ENCODE results near the gene TCF7L2.

TCF7L2 gene

DNA sequence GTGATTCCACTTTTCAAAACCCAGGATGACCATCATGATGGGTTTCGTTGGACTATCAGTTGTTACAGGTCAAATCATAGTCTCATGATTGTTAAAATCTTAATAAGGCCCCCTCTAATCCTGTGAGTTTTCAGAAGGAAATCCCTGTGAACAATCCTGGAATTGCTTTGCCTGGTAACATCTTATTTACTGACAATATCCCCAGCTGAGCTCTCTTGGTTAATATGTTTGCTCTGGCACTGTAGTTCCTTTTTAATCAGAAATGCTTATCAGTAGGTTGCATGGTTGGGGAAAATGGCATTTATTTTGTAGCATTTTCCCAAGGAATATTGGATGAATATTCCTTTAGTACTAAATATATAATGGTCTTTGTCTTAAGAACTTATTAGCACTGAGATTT lies 163.9 kb downstream of the TCF7L2 start:
- in situ Hi-C loops (cut with HindIII; ENCODE audit: low sequenced_read_pairs) = loop anchor here (10.0 kb wide), 1 partner anchor 639 kb away; no protein-coding TSS in a partner anchor

DNA sequence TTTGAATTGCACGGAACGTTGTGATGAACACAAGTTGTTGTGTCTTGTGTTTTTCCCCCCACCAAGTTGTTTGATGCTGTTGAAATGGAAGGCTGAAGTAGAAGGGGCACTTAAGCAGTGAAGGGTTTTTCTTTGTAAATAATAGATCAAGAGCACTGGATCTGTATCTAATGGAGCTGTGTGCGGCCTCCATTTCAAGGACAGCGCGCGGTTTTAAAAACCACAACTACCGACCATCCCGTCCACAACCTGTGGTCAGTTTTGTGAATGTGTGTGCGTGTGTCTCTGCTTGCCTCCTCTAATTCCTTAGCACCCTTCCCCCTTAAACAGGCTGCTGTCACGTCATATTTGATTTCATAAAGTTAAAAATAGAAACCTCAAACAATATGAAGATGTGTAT lies 165.5 kb downstream of the TCF7L2 start:
- in situ Hi-C loops (cut with HindIII; ENCODE audit: low sequenced_read_pairs) = loop anchor here (10.0 kb wide), 1 partner anchor 641 kb away; no protein-coding TSS in a partner anchor

DNA sequence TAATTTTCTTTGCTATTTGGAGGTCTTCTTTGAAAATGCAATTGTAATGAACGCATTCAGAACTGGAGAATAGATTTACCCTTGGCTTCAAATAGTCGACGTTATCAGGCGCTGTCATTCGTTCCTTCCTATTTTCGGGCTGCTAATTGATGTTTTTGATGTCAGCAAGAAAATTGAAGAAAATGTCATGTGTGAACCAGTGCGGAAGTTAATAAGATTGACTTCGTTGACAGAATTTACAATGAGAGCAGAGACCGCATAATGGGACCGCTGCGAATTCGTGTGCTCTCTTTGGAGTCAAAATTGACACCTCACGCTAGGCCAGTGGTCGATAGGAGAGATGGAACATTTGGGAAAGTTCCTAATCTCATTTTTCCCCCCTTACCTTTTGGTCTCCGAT lies 168.8 kb downstream of the TCF7L2 start:
- in situ Hi-C loops (cut with HindIII; ENCODE audit: low sequenced_read_pairs) = loop anchor here (10.0 kb wide), 1 partner anchor 644 kb away; no protein-coding TSS in a partner anchor

DNA sequence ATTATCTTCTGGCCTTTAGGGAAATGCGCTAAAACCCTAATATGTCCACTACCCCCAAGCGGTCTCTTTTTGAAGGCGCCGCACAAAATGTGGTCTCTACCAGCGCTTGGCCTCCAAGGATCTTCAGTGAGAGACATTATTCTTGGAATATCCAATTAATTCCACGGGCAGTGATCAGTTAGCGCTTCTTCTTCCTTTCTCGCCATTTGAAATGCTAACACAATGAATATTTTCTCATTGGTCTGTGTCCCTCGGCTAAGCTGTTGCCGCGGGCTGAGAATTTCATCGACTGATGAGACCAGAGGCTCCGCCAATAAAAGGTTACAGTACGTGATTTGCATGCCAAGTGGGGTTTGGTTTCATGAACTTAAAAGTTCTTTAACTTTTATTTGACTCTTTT lies 169.8 kb downstream of the TCF7L2 start:
- in situ Hi-C loops (cut with HindIII; ENCODE audit: low sequenced_read_pairs) = loop anchor here (10.0 kb wide), 1 partner anchor 645 kb away; no protein-coding TSS in a partner anchor

DNA sequence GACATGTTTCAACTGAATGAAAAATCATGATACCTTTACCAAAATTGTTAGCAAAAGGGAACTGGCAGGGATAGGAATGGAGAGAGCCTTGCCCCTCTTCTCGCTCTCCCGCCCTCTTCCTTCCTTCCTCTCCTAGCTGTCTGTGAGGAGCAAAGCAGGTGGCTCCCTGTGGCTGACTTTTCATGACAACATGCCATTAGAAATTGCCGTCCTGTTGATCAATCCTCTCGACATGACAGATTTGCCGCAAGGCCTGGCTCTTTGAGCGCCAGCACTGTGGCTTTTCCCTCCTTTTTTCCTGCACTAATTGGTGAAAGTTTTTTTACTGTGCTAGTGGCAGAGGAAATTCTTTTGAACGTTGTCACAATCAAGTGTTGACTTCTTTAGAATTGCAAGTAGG lies 171.1 kb downstream of the TCF7L2 start:
- in situ Hi-C loops (cut with HindIII; ENCODE audit: low sequenced_read_pairs) = no loop called here

DNA sequence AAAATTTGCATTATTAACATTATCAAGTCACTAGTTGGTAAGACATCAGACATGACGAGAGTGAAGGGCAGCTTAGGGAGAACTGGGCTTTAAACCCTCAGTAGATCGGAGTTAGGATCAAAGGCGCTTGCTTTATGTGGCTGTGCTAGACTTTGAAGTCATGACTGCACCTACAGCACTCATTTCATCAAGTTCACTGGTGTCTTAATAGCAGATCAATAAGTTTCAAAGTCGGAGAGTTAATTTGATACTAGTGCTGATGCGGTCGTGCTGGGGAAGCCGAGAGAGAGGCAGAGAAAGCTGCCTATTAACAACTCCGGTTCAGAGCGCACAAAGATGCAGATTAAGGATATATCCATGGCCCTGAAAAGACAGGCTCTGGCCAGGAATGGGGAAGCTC lies 172.9 kb downstream of the TCF7L2 start:
- in situ Hi-C loops (cut with HindIII; ENCODE audit: low sequenced_read_pairs) = no loop called here

DNA sequence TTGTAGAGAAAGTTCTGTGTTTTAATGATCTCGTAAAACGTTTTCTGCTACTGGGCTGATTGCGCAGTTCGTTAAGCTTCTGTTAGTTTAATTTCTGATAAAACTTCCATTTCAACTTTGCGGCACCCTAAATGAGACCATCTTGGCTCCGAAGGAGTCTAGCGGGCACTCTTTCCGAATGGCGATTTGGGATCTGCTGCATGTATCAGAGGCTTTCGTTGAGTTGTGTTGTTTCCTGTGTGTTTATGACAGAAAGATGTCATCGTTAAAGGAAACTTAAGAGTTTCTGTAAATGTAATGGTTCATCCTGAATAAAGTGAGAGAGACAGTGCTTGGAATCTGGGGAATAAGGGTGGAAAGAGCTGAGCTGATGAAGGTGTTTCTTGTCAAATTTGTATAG lies 174.7 kb downstream of the TCF7L2 start:
- in situ Hi-C loops (cut with HindIII; ENCODE audit: low sequenced_read_pairs) = loop anchor here (5.0 kb wide), 1 partner anchor 67 kb away; no protein-coding TSS in a partner anchor

DNA sequence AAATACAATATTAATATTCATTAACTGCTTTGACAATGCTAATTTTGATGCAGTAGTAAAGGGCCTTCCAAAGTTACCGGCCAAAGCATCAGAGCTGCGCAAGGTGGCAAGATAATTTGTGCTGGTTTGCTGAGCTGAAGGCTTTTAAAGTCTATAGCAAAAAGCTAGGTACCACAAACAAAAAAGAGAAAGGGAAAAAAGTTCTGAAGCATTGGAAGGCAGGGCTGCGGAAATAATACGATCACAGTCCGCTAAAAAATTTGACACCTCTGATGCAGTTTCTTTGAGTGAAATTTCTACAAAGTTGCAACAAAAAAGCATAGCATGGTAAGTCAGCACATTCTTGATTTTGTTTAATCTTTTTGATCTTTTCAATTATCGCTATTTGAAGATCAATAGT lies 175.6 kb downstream of the TCF7L2 start:
- in situ Hi-C loops (cut with HindIII; ENCODE audit: low sequenced_read_pairs) = loop anchor here (5.0 kb wide), 1 partner anchor 68 kb away; no protein-coding TSS in a partner anchor

DNA sequence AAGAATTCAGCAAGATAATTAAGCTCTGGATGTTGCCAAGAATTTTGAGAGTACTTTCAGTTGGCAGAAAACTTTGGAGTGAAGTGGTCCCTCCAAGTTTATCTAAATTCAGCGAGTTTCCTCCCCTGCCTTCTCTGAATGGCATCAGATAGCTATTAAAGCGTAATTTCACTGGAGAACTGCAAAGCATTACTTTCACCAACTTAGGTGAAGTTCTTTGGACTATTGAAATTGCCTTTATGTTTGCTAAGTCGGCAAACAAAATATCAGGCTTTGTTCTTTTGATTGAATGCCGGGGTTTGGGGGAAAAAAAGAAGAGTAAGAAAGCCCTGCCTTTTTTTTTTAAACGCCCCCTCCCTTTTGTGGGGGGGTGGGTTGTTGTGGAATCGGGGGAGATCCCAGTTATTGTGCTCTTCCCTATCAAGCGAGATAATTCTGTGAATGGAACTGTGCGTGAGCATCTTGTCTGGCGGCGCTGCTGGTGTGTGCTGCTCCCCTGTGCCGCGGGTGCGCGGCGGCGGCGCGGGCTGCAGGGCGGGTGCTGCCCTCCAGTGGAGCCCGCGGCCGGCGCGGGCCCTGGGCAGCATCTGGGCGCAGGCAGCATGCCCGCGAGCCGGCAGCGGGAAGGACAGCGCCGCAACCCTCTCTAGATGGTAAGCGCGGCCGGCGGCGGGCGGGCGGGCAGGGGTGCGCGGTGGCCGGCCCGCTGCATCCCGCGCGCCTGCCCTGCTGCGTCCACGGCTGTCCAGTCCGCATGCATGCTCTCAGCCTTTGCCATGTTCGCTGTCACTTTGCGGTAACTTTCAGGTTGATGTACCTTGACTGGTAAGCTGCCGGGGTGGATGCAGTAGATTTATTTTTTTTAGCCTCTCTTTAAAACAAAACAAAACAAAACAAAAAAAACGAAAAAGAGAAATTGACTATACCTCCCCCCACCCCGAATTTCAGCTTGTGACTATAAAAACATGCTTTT lies 176.5 kb downstream of the TCF7L2 start:
- in situ Hi-C loops (cut with HindIII; ENCODE audit: low sequenced_read_pairs) = loop anchor here (5.0 kb wide), 1 partner anchor 69 kb away; no protein-coding TSS in a partner anchor

DNA sequence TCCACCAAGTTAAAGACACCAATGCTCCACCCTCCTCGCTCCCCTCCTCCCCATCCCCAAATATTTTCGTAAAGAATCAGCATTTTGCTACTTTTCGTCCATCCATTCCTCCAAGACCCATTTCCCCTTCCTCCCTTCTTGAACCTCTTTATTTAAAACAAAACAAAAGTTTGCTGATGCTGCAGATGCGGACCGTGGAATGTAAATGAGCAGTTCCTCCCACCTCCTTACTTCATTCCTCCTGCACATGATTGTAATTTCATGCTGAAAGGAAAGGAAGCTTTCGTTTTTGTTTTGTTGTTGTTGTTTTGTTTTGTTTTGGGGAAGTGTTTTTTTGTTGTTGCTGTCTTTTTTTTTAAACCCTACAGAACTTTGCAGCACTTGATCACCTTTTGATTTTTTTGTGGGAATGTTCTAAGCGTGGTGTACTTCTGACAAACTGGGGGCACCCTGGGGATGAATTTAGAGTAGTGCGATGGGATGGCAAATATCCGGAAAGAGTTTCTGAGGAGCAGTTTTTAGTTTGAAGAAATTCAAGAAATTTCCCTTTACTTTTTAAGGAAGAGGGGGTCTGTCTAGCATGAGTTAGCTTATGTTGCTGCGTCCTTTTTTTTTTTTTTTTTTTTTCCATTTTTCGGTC lies 177.3 kb downstream of the TCF7L2 start:
- in situ Hi-C loops (cut with HindIII; ENCODE audit: low sequenced_read_pairs) = loop anchor here (5.0 kb wide), 1 partner anchor 70 kb away; no protein-coding TSS in a partner anchor

DNA sequence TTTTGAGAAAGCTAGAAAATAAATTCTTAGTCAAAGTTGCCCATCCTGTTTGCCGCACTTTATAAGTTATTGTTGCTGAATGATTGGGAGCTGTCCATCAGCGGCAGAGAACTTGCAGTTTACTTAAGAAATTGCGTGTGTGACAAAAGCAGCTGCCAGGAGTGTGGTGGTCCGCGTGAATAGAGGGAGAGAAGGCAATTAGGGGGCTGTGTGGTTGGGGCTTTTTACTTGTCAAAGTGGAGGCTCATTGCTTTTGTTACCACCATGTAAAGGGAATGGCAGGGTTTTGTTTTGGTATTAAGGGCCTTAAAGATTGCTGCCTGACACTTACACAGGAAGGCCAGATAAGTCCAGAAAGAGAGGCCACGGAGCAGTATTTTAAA lies 177.8 kb downstream of the TCF7L2 start:
- in situ Hi-C loops (cut with HindIII; ENCODE audit: low sequenced_read_pairs) = loop anchor here (5.0 kb wide), 1 partner anchor 71 kb away; no protein-coding TSS in a partner anchor

DNA sequence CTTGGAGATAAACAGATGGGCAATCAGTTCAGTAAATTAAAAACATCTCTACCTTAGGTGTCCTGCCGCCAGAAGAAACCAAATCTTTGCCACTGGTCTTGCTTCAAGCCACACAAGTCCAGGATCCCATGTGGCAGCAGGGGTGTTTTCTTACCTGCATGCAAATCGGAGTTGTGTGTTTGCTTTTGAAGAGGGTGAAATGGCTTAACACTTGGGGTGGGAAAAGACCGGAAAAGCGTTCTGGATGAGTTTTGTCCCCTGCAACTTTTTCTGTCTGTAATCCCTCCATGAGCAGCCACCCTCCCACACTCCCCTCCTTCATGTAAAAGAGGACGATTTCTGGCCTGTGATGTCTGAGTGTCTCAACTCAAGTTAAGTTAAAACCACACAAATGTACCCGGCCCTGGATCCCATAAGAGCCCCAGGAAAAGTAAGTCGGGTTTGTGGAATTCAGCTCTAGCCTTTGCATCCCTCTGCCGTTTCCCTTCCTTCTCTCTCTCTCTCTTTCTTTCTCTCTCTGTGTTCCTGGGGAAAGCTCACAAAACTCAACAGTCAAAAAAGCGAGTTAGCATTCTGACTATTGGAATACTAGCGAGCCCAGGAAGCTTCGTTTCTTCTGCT lies 178.5 kb downstream of the TCF7L2 start:
- in situ Hi-C loops (cut with HindIII; ENCODE audit: low sequenced_read_pairs) = loop anchor here (5.0 kb wide), 1 partner anchor 71 kb away; no protein-coding TSS in a partner anchor

DNA sequence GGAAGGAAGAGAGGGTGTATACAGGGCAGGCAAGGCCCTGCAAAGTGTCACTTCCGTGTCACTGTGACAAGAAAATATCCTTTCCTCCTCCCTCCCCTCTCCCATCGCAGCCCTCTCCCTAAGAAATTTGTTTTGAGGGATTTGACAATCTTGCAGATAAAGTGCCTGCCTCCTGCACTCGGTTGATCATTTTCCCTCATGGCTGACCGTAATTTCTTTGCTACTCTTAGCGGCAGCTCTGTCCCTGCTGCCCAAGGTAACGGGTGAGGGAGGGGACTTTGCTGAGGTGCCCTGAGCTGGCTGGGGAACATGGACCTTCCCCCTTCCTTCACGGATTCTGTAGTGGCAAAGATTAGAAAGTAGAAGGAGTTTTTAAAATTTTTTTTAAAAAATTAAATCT lies 179.1 kb downstream of the TCF7L2 start:
- in situ Hi-C loops (cut with HindIII; ENCODE audit: low sequenced_read_pairs) = loop anchor here (5.0 kb wide), 1 partner anchor 72 kb away; no protein-coding TSS in a partner anchor

DNA sequence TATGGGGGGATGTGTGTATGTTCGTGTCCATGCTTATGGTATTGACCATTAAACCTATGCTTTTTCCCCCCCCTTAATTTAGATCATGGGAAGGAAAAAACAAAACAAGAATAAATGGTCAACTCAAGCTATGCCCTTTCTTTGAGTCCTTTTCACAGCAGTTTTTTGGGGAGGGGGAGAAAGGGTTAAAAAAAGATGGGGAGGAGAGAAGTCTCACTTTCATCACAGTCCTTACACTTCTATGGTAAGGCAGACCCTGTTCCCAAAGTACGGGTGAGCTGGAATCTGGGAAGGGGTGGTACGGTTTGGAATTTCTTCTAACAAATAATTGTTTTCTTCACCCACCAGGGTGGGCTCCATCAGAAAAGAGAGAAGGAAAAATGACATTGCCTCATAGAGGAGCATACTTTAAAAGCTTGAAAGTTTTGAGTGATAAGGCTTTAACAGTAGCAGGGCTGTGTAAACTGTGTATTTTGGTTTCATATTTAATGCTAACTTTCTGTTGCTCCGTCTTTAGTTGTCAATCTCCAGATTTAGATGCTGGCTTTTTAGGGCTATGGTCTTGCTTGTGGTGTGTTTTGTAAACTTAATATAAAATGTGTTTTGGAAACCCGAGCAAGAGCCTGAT lies 180.1 kb downstream of the TCF7L2 start:
- in situ Hi-C loops (cut with HindIII; ENCODE audit: low sequenced_read_pairs) = loop anchor here (10.0 kb wide), 1 partner anchor 255 kb away; no protein-coding TSS in a partner anchor

DNA sequence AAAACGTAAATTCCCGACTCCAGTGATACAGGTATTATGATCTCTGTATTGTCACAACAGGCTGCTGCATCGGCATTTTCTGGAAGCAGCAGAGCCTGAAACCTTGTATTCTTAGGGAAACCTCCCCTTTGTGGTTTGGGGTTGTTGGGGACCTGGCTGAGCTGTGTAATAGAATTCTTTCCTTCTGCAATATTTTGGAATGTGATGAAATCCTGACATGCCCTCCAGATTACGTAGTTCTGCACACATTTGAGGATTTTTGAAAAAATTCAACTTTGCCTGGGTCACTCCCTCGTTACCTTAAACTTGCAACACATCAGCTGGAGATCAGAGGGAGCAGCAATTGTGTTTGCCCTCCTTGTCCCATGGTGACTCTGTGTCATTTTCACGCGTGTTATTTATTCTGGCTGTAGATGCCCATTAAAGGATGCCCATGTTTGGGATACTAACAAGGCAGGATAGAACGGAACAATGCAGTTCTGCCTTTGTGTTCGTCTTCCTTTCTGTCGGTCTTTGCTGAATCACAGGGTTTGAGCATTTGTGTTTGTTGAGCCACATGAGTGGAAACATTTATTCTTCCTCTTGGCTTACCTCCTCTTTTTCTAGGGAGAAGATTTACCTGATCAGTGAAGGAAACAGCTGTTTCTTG lies 181.7 kb downstream of the TCF7L2 start:
- in situ Hi-C loops (cut with HindIII; ENCODE audit: low sequenced_read_pairs) = loop anchor here (10.0 kb wide), 1 partner anchor 257 kb away; no protein-coding TSS in a partner anchor

DNA sequence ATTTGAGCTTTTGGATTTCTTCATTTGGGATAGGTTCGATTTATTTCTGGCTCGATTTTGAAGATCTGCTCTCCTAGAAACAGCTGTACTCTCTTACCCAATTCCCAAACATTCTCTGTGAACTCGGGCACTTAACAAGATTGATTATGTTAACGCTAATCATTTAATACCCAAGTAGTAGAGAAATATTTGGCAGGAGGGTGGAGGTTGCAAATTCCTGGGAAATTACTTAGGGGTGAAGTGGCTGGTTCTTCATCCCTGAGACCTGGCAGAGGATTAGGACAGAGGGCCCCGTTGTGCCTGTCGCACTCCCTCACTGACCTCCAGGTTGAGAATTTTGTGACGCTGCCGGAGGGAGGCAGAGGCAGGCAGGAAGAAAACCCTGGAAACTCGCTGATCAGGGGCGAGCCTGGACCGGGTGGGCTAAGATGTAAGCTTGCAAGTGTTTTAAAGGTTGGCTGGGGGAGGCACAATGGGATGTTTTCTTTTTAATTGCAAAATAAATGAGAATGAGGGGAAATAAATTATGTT lies 182.6 kb downstream of the TCF7L2 start:
- in situ Hi-C loops (cut with HindIII; ENCODE audit: low sequenced_read_pairs) = loop anchor here (10.0 kb wide), 1 partner anchor 258 kb away; no protein-coding TSS in a partner anchor

DNA sequence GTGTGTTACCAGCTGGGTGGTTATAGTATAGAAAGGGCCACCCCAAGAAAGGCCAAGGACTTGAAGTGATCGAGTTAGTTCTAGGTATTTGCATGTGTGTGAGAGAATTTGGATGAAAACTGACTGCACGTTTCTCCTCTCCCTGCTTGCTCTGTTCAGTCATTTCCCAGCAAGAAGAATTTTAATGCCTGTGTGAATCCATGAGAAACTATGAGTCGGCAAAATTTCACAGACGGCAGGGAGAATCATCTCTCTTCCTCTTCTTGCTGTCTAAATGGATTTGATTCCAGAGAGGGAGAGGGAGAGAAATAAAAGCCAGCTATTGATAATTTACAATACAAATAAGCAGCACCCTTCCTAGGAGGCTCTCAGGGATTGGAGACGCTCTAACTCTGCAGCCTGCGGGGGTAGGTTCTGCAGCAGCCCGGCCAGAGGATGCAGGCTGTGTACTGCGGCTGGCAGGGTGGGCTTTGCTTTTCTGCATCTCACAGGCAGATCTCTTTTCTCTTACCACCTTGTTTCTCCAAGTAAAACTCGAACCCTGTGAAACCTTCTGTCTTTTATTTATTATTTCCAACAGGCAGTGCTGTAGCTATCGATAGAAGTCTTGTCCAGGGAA lies 183.6 kb downstream of the TCF7L2 start:
- in situ Hi-C loops (cut with HindIII; ENCODE audit: low sequenced_read_pairs) = loop anchor here (10.0 kb wide), 1 partner anchor 259 kb away; no protein-coding TSS in a partner anchor

DNA sequence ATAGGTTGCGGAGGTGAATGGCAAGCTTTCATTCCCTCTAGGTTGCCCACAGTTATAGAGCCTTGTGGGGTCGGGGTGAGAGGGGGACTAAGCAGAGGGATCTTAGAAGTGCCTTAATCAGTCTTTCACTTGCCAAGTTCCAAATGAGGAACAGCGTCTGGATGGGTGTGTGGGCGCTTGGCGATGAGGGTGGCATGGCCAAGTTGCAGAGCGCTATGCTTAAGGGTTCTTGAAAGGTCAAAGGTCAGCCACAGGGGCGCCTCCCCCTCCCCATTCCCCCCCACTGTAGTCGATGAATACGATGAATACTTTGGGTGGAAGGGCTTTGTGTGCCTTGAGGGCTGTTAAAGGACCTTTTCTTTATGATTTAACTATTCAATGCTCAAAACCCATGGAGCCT lies 185.0 kb downstream of the TCF7L2 start:
- in situ Hi-C loops (cut with HindIII; ENCODE audit: low sequenced_read_pairs) = loop anchor here (5.0 to 10.0 kb wide), 2 partner anchors 242 to 260 kb away; no protein-coding TSS in a partner anchor
